HG03064 (cell line): ENCODE measurements around the gene ABHD14A.

ENCODE experiments used
- ATAC-seq: cut with Tn5 transposase; IDR thresholded peaks from one replicate; pipeline ENCODE4 v1.9.1; 2021; ENCODE audit warnings: low read depth; ENCODE audit not compliant: unreplicated experiment

Gene ABHD14A

DNA sequence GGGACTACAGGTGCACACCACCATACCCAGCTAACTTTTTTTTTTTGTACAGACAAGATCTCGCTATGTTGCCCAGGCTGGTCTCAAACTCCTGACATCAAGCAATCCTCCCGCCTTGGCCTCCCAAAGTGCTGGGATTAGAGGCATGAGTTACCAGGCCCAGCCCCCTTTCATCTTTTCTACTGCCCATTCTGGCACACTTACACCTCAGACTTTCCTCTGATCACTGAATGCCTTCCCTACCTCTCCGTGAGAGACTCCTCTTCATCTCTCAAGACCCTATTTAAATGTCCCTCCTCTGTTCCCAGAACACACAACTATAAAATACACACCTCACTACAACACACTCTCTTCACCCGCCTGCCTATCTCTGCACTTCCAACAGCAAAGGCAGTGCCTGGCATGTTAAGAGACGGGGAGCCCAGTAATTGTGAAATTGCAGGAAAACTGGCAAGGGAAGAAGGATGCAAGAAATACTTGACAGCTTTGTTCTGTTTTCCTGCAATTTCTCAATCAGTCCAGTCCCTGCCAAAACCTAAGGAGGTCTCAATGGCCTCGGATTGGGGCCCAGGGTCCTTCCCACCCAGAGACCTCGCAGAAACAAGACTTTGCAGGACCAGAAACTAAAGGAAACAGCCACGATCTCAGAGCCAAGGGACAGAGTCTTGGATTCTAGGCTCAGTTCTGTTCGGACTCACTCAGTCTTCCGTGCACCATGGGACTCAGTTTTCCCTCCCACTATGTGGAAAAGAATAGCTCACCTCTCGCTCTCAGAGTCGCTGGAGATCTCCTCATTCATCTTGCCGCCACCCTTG is 34.0 kb upstream of the ABHD14A start:
- no peak for ATAC-seq

DNA sequence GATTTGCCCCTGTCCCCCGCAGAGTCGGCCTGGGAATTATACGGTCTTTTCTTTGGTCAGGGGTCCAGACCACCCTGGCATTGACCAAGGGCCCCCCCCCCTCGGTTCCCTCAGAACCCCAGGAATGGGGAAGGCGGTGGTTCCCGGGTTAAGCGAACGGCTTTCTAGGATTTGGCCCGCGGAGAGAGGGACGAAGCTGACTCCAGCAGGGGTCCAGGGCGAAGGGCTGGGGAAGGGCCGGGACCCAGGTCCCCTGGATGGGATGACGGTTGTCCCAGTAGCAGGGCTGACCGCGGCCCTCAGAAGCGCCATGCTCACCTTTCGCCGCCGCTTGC is 33.4 kb upstream of the ABHD14A start:
- ATAC-seq: no peak

DNA sequence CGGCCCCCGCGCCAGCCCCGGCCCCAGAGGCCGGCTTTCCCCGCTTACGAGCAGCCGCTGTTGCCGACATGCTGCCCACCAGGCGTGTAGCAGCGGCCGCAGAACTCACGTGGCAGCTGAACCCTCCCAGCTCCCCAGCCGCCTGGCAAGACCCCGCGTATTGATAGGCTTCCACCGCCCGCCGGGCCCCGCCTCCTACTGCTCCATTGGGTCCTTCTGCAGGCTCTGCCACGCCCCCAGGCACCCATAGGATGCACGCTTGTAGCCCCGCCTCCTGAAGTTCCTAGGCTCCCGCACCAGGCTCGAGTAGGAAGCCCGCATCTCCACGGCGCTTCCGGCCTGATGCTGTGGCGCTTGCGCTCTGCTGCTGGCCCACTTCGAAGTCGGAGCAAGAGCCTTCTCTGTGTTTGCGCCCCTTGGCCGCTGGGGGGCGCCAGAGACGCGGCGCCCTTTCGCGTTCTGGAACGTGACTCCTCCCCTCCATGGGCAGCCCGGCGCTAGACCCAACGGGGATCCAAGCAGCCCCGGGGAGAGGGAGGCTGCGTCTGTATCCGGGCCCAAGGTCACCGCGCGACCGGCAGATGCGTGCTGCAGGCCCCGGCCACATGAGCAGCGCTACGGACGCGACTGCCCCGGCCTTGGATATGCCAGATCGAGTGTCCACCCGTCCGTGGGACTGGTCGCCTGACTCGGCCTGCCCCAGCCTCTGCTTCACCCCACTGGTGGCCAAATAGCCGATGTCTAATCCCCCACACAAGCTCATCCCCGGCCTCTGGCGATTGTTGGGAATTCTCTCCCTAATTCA is 32.9 kb upstream of the ABHD14A start, which contains the start of the genes PARP3 and RRP9:
PARP3 (plus strand) TSS at position 566 of the 805 bp plus-strand sequence. CDS start 993 bp downstream, outside the sequence.
RRP9 (minus strand) TSS at position 107 of the 805 bp plus-strand sequence; CDS start at position 70, 37 bp downstream.
- peak; percentile 91 for ATAC-seq

DNA sequence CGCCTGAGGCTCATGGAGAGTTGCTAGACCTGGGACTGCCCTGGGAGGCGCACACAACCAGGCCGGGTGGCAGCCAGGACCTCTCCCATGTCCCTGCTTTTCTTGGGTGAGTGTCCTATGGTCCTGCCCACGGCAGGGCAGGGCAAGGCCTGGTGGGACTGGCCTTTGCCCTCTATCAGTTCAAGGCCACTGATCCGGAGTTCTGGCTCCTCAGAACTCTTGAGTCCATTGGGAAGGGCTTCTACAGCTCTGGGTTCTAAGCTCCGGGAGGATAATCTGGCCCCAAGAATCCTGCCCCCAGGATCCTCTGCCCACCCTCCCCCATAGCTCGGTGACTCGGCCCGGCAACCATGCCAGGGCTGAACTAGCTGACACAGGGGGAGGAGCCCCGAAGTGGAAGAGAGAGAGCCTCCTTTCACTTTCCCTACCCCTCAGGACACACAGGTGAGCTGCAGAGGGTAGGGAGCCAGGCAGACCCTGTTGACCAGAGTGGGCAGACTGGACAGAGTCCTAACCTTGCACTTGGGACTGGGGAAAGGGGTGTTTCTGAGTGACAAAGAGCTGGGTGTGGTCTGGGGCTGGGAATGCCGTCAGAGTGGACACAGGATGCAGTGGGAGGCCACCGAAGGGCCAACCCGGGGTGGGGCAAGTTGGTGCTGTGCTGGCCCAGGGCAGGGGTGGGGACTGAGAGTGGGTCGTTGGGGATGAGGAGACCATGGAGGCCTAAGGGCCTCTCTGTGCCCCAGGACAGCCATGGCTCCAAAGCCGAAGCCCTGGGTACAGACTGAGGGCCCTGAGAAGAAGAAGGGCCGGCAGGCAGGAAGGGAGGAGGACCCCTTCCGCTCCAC is 32.0 kb upstream of the ABHD14A start:
- ATAC-seq: no peak

DNA sequence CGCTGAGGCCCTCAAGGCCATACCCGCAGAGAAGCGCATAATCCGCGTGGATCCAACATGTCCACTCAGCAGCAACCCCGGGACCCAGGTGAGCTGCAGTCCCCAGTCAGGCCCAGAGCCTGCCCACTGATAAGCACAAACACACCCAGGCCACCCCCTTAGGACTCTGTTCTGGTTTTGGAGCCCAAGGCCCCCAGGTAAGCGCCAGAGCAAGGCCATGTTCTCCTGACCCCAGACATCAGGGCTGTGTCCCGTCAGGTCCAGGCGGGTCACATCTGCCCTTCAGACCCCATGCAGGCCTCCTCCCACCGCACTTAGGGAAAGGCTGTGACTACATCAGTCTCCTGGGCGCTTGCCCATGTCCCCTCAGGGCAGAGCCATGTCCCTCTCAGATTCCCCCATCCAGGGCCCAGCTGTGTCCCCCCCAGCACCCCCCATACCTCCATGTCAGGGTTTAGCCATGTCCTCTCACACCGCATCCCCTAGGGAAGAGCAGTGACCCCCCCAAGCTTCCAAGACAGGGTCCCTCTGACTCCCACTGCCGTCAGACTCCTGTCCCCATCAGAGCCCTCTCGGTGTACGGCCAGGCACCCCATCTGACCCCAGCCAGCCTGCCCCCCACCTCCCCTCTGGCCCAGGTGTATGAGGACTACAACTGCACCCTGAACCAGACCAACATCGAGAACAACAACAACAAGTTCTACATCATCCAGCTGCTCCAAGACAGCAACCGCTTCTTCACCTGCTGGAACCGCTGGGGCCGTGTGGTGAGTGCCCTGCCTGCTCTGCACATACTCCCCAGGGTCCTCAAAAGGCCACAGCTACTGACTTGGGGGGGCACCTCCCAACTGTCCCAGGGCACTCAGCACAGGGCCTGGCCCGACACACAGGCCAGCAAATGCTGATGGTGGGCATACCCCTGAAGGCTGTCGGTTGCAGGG is 31.1 kb upstream of the ABHD14A start:
- ATAC-seq: no peak

DNA sequence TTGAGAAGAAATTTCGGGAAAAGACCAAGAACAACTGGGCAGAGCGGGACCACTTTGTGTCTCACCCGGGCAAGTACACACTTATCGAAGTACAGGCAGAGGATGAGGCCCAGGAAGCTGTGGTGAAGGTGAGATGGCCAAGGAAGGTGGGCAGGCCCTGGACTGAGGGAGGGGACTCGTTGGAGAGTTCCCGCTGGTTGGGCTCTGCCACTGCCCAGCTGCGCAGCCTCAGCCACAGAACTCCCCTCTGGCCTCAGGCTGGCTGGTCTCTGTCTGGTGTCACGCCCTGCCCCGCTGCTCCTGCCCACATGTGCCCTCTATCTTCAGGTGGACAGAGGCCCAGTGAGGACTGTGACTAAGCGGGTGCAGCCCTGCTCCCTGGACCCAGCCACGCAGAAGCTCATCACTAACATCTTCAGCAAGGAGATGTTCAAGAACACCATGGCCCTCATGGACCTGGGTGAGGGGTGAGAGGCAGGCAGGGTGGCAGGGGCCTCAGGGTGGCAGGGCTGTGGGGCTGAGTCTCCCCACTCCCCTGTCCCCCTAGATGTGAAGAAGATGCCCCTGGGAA is 30.3 kb upstream of the ABHD14A start:
- no peak for ATAC-seq

DNA sequence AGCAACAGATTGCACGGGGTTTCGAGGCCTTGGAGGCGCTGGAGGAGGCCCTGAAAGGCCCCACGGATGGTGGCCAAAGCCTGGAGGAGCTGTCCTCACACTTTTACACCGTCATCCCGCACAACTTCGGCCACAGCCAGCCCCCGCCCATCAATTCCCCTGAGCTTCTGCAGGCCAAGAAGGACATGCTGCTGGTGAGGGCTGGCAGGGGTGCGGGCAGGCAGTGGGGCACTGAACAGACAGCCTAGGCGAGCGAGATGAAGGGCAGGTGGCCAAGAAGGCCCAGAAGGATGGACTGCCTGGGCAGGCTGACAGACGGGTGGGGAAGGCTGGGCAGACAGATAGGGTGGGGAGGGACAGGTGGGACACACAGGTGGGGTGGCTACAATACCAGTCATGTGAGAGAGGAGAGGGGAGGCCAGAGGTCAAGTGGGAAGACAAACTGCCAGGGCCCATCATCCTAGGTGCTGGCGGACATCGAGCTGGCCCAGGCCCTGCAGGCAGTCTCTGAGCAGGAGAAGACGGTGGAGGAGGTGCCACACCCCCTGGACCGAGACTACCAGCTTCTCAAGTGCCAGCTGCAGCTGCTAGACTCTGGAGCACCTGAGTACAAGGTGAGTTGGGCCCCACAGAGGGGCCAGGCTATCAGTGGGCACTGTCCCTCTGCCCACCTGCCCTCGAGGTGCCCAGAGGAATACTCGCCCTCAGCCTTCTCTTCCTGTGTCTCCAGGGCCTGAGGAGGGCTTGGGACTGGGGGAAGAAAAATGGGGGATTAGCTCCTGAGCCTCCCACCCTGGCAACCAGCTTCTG is 29.6 kb upstream of the ABHD14A start:
- no peak for ATAC-seq

DNA sequence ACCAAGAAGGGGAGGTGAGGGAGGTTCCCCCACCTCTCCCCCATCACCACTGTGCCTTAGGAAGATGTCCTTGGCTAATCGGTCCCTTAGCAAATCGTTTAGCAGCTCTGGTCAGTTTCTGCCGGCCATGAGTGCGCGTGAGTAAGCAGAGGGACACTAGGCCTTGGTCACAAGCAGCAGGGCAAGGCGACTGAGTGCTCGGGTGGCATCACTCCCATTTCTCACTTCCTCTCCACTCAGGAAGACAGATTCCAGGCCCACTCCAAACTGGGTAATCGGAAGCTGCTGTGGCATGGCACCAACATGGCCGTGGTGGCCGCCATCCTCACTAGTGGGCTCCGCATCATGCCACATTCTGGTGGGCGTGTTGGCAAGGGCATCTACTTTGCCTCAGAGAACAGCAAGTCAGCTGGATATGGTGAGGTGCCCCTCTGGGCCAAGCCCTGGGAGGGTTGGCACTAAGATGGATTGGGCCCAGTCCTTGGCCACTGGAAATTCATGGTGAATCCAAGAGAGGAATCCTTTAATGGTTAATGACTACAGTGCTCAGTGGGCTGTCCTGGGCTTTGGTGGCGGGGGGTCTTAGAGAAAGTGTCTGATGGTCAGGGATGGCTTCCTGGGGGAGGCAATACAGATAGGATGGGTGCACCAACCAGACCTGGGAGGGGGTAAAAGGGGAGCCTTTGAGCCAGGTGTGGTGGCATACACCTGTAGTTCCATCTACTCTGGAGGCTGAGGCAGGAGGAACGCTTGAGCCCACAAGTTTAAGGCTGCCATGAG is 28.7 kb upstream of the ABHD14A start:
- ATAC-seq: no peak

DNA sequence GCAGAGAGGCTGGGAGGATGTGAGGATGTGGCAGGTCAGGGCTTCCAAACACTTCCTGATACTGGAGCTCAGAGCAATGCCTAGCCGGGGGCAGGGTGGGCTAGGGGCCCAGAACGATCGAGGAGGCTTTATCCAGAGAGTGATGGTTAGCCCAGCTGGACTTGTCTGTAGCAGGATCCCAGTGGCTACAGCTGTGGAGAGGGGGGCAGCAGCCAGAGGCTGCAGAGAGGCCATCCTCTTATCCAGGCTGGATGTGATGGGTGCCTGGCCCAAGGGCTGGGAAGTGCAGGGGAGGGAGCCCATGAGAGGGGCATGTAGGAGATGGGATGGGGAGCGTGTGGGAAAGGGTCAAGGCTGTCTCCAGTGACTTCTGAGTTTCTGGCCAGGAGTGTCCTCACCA is 28.1 kb upstream of the ABHD14A start:
- no peak for ATAC-seq

DNA sequence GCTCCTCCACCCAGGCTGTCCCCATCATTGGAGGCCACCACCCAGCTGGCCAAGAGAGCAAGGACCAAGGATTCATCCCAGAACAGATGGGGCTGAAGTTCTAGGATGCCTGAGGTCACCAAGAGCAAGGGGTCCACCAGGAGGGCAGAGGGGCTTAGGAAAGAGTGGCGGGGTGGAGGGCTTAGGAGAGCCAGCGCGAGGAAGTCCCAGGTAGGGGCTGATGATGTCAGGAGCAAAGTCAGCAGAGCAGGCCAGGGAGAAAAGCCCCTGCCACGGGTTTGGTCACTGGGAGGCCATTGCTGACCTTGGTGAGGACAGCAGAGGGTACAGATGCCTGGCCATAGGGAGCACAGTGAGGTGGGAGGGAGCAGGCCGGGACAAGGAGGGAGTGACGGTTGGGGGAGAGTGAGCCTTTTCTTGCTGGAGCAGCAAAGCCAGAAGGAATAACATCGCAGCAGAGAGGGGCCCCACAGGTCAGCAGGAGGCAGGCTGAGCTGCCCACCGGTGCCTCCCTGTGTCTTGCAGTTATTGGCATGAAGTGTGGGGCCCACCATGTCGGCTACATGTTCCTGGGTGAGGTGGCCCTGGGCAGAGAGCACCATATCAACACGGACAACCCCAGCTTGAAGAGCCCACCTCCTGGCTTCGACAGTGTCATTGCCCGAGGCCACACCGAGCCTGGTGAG is 27.5 kb upstream of the ABHD14A start:
- ATAC-seq: no peak

DNA sequence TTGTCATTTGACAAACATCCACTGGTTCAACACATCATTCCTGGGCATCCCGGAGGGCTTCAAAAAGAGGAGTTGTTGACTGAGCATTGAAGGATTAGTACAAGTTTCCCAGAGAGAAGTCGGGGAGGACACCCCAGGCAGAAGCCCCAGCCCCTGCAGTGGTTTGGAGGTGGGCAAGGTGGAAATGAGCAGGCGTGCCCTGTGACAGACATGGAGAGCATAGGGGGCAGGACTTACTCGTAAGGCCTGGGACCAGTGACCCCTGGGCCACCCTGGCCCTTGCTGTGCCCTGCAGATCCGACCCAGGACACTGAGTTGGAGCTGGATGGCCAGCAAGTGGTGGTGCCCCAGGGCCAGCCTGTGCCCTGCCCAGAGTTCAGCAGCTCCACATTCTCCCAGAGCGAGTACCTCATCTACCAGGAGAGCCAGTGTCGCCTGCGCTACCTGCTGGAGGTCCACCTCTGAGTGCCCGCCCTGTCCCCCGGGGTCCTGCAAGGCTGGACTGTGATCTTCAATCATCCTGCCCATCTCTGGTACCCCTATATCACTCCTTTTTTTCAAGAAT is 26.8 kb upstream of the ABHD14A start:
- no peak for ATAC-seq

DNA sequence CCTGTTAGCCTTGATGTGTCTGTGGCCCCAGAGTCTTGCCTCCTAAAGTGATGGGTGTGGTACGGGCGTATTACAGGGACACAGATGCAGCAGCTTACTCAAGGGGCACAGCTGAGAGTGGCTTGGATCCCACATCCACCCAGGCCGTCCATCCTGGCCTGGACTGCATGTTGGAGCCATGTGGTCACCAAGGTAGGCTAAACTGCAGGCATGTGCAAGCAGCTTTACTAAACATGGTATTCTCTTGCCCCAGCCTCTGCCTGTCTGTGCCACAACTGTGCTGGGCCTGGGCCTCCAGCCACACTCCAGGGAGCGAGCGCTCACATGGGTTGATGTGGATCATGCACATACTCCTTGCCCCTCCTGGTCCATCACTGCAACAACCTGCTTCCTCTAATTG is 25.7 kb upstream of the ABHD14A start:
- no peak for ATAC-seq

DNA sequence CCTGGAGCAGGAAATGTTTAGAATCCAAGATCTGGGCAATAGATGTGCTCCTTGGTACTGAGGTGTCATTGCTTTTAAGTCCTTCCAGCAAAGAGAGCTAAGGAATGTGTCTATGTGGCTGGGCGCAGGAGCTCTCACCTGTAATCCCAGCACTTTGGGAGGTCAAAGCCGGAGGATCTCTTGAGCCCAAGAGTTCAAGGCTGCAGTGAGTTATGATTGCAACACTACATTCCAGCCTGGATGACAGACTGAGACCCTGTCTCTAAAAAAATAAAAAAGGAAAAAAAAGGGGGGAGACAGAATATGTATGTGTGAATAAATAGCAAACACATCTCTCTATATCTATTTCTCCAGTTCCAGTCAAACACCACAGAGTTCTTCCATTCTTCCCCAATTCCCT is 24.0 kb upstream of the ABHD14A start:
- no peak for ATAC-seq

DNA sequence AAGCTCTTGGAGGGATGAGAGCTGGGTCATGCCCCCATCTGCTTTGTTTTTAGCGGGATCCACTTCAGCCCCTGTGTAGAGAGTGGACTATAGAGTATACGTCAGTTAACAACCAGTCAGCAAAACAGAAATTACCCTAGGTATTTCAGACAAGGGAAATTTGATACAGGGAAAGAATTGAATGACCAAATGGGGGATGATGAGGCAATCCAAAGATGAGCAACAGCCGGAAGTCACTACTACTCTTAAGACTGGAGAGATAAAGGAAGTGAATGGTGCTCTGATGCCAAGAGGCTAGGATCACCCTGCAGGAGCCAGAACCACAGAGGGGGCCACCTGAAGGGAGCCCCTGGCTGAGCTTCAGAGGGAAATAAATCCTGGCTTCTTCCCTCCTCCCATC is 21.4 kb upstream of the ABHD14A start:
- no peak for ATAC-seq

DNA sequence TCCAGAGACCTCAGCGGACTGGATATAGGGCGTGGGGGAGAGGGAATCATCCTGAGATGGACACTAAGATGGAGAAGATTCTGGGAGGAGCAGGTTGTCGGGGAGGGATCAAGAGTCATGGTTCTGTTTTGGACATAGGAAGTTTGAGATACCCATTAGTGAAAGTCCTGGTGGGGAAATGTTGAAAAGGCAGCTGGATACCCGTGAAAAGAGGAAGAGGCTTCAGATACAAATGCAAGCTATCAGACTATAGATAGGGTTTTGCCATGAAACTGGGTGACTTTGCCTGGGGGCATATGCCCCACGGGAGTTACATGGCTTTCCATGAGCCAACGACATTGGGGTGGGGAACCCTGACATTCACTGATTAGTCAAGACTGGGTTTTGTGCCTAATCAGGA is 20.8 kb upstream of the ABHD14A start:
- ATAC-seq: no peak

DNA sequence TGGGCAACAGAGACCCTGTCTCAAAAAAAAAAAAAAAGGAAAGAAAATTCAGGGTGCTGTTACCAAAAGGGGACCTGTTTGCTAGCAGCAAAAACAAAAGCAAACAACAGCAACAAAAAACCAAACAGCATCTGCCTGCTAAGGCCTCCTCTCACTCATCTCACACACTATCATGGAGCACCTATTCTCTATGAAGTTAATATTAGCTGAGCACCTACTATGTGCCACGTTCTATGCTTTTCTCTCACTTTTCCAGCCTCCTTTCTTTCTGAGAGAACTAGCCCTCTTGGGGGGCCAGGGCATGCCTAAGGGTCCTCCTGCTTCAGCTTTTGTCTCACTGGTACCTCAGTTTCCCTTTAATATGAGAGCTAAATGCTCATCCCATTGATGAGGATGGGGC is 20.2 kb upstream of the ABHD14A start:
- no peak for ATAC-seq
